ENCODE measurements around the gene CPEB4. TPM values are rescaled to one million over a fixed set of nuclear protein-coding genes. Genes with fewer than 3 reads are reported as not detected.

The CPEB4 gene
- total and polyA plus RNA-seq, 4 donors: 14.3 to 113 (median 32.1) TPM

DNA sequence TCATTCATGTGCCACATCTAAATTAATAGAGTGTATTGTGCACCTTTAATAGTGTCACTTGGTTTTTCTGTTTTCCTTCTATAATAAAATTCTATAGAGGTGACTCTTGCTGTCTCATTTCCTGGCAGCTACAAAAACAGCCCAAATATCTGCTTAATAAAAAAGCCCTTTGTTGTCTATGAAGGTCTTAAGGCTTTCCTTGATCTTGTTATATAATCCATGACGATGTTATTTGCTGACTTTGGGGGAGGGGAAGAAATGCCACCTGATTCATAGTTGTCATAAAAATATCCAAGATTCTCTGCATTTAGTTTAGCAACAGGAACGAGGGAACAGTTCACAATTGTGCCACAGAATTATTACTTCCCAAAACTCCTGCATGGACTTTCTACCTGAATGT lies 31.3 kb downstream of the CPEB4 start:
- Histone ChIP-seq H3K9ac (ENCODE audit: low read depth in 1 of 2, low read length in 2 of 2) (no peak overlapping the region), H3K4me3 (ENCODE audit: low read depth in 1 of 3, low read length in 3 of 3) (no peak overlapping the region), H3K4me1 (ENCODE audit: control insufficient read depth in 4 of 4, insufficient read depth in 4 of 4, low read length in 3 of 4) (peaks cover 0 to 33% (median 14%) of the 10 kb centered on the region in 4 donors), H3K27me3 (ENCODE audit: control insufficient read depth in 4 of 4, insufficient read depth in 4 of 4, low read length in 3 of 4) (no peaks in the 10 kb centered on the region), H3K36me3 (ENCODE audit: control insufficient read depth in 4 of 4, insufficient read depth in 3 of 4, low read depth in 1 of 4, low read length in 3 of 4) (peaks cover 0 to 10% (median 4%) of the 10 kb centered on the region in 4 donors), H3K27ac (ENCODE audit: low read depth in 1 of 2, low read length in 2 of 2) (peak overlapping the region in 1 of 2 donors; percentile 32), H3K9me3 (ENCODE audit: control insufficient read depth in 4 of 4, low read length in 3 of 4) (no peaks in the 10 kb centered on the region)
- no peak for TF ChIP-seq NR2F2 (IDR thresholded peaks at IDR 0.05)
- TF ChIP-seq, protein P1, sequence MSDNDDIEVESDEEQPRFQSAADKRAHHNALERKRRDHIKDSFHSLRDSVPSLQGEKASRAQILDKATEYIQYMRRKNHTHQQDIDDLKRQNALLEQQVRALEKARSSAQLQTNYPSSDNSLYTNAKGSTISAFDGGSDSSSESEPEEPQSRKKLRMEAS (IDR thresholded peaks at IDR 0.05): no peak
- TF ChIP-seq FOXA2 (IDR thresholded peaks at IDR 0.05): no peak
- TF ChIP-seq EGR1 (IDR thresholded peaks at IDR 0.05; ENCODE audit: low read depth in 2 of 2): no peak
- no peak for TF ChIP-seq YY1 (IDR thresholded peaks at IDR 0.05)
- no peak for TF ChIP-seq RAD21 (IDR thresholded peaks at IDR 0.05)
- TF ChIP-seq ZBTB33 (IDR thresholded peaks at IDR 0.05): no peak
- DNase-seq (ENCODE audit: low spot score): no peak
- WGBS: 38% methylated on average over 2 of the region's 2 CpGs

DNA sequence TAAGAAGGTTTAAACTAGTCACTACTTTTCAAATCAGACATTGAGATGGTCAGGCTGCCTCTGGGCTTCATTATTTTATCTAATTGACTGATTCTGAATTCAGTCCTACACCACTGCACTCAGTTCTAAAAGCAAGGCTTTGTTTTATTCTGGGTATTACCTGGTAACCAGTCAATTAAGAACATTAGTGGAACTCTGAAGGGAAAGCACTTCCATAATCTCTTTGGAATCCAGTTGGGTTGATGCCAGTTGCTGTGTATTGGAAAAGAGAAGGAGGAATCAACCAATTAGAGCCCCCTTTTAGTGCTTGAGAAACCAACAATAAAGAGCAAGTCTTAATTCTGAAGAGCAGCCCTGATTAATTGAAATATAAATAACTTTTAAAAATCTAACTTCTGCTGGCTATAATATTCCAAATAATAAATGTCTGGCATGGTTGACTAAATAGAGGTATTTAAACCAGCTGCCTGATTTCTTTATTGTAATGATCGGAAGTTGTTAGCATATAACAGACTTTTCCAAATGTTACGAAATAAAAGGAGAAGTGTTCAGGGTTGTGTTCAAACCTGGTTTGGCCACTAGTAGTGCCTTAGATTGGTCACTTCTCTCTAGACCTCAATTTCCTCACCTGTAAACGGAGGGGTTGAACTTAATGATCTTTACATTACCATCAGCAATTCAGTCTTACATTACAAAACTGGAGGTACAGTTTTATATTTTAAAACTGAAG lies 32.0 kb downstream of the CPEB4 start:
- H3K9ac ChIP-seq (ENCODE audit: low read depth in 1 of 2, low read length in 2 of 2): no peak overlapping the region
- WGBS: 81% methylated on average over 3 of the region's 3 CpGs
- DNase-seq (ENCODE audit: low spot score): no peak
- H3K4me3 ChIP-seq (ENCODE audit: low read depth in 1 of 3, low read length in 3 of 3): no peak overlapping the region
- H3K27ac ChIP-seq (ENCODE audit: low read depth in 1 of 2, low read length in 2 of 2): peak overlapping the region in 1 of 2 donors; percentile 45
- peaks cover 0 to 39% (median 14%) of the 10 kb centered on the region in 4 donors for H3K4me1 ChIP-seq (ENCODE audit: control insufficient read depth in 4 of 4, insufficient read depth in 4 of 4, low read length in 3 of 4)
- H3K9me3 ChIP-seq (ENCODE audit: control insufficient read depth in 4 of 4, low read length in 3 of 4): no peaks in the 10 kb centered on the region
- peaks cover 0 to 13% (median 4%) of the 10 kb centered on the region in 4 donors for H3K36me3 ChIP-seq (ENCODE audit: control insufficient read depth in 4 of 4, insufficient read depth in 3 of 4, low read depth in 1 of 4, low read length in 3 of 4)
- no peaks in the 10 kb centered on the region for H3K27me3 ChIP-seq (ENCODE audit: control insufficient read depth in 4 of 4, insufficient read depth in 4 of 4, low read length in 3 of 4)
- TF ChIP-seq TAF1 (conservative IDR thresholded peaks at IDR 0.05) (no peak), GABPA (IDR thresholded peaks at IDR 0.05 in 1 of 2, conservative IDR thresholded peaks at IDR 0.05 in 1 of 2) (no peak), RAD21 (IDR thresholded peaks at IDR 0.05) (no peak), JUND (IDR thresholded peaks at IDR 0.05) (no peak), FOXA2 (IDR thresholded peaks at IDR 0.05) (no peak), FOXA1 (IDR thresholded peaks at IDR 0.05) (no peak), EGR1 (IDR thresholded peaks at IDR 0.05; ENCODE audit: low read depth in 2 of 2) (no peak), ATF3 (IDR thresholded peaks at IDR 0.05) (no peak), ZBTB33 (IDR thresholded peaks at IDR 0.05) (no peak), HNF4A (conservative IDR thresholded peaks at IDR 0.05) (no peak), RXRA (IDR thresholded peaks at IDR 0.05) (no peak), NR2F2 (IDR thresholded peaks at IDR 0.05) (no peak), SP1 (IDR thresholded peaks at IDR 0.05) (no peak), HNF4G (IDR thresholded peaks at IDR 0.05) (no peak), YY1 (IDR thresholded peaks at IDR 0.05) (no peak)
- TF ChIP-seq, protein P1 (IDR thresholded peaks at IDR 0.05): no peak
- TF ChIP-seq, protein P2, sequence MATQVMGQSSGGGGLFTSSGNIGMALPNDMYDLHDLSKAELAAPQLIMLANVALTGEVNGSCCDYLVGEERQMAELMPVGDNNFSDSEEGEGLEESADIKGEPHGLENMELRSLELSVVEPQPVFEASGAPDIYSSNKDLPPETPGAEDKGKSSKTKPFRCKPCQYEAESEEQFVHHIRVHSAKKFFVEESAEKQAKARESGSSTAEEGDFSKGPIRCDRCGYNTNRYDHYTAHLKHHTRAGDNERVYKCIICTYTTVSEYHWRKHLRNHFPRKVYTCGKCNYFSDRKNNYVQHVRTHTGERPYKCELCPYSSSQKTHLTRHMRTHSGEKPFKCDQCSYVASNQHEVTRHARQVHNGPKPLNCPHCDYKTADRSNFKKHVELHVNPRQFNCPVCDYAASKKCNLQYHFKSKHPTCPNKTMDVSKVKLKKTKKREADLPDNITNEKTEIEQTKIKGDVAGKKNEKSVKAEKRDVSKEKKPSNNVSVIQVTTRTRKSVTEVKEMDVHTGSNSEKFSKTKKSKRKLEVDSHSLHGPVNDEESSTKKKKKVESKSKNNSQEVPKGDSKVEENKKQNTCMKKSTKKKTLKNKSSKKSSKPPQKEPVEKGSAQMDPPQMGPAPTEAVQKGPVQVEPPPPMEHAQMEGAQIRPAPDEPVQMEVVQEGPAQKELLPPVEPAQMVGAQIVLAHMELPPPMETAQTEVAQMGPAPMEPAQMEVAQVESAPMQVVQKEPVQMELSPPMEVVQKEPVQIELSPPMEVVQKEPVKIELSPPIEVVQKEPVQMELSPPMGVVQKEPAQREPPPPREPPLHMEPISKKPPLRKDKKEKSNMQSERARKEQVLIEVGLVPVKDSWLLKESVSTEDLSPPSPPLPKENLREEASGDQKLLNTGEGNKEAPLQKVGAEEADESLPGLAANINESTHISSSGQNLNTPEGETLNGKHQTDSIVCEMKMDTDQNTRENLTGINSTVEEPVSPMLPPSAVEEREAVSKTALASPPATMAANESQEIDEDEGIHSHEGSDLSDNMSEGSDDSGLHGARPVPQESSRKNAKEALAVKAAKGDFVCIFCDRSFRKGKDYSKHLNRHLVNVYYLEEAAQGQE (IDR thresholded peaks at IDR 0.05): no peak
- TF ChIP-seq, protein P3, sequence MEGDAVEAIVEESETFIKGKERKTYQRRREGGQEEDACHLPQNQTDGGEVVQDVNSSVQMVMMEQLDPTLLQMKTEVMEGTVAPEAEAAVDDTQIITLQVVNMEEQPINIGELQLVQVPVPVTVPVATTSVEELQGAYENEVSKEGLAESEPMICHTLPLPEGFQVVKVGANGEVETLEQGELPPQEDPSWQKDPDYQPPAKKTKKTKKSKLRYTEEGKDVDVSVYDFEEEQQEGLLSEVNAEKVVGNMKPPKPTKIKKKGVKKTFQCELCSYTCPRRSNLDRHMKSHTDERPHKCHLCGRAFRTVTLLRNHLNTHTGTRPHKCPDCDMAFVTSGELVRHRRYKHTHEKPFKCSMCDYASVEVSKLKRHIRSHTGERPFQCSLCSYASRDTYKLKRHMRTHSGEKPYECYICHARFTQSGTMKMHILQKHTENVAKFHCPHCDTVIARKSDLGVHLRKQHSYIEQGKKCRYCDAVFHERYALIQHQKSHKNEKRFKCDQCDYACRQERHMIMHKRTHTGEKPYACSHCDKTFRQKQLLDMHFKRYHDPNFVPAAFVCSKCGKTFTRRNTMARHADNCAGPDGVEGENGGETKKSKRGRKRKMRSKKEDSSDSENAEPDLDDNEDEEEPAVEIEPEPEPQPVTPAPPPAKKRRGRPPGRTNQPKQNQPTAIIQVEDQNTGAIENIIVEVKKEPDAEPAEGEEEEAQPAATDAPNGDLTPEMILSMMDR (IDR thresholded peaks at IDR 0.05; ENCODE audit: low read depth, low read length, missing input control): no peak
